Gastrocnemius medialis (tissue), 4 donors: ENCODE measurements around the gene HERPUD1. TPM values are rescaled to one million over a fixed set of nuclear protein-coding genes. Genes with fewer than 3 reads are reported as not detected.

Experiments used
- ATAC-seq, 2 donors: fragments of 150-250 bp; one replicate each; pipeline ENCODE4 v1.9.1; 2016
- DNase-seq, 2 donors: peaks; one replicate each; pipeline ENCODE4 v3.0.0-alpha.2; 2019
- H3K27ac ChIP-seq, 4 donors: fragments of 200-600 bp; sonication (generic); 1 replicate in 1 of 4; 2 replicates in 3 of 4; pipeline ENCODE4 v1.5.1; 2016 to 2018; ENCODE audit warnings: mild to moderate bottlenecking in 2 of 4, moderate library complexity in 1 of 4
- H3K27me3 ChIP-seq, 3 donors: fragments of 200-600 bp; sonication (generic) in 2 of 3; 1 replicate in 1 of 3; 2 replicates in 2 of 3; pipeline versions ENCODE4 v1.5.1 to v1.6.0; 2016 to 2019; ENCODE audit warnings: mild to moderate bottlenecking in 1 of 3, moderate library complexity in 1 of 3
- H3K36me3 ChIP-seq, 2 donors: fragments of 200-600 bp; sonication (generic) in 1 of 2; one replicate each; pipeline ENCODE4 v1.5.1; 2017 to 2018
- H3K4me1 ChIP-seq, 2 donors: fragments of 200-600 bp; sonication (generic) in 1 of 2; one replicate each; pipeline ENCODE4 v1.5.1; 2016 to 2017; ENCODE audit warnings: mild to moderate bottlenecking in 2 of 2
- H3K4me3 ChIP-seq, 4 donors: fragments of 200-600 bp; sonication (generic) in 3 of 4; 1 replicate in 1 of 4; 2 replicates in 3 of 4; pipeline ENCODE4 v1.5.1; 2016 to 2019; ENCODE audit warnings: mild to moderate bottlenecking in 2 of 4
- H3K9me3 ChIP-seq, 3 donors: fragments of 200-600 bp; sonication (generic) in 2 of 3; 1 replicate in 1 of 3; 2 replicates in 2 of 3; pipeline ENCODE4 v1.5.1; 2016 to 2019
- CTCF ChIP-seq, 5 experiments: fragments of 450-650 bp in 3 of 5; fragments of 200-600 bp in 2 of 5; sonication (generic) in 2 of 5; IDR thresholded peaks in 4 of 5; conservative IDR thresholded peaks in 1 of 5; 1 replicate in 4 of 5; 2 replicates in 1 of 5; pipeline ENCODE4 v1.5.1; 2016 to 2019; ENCODE audit warnings: antibody characterized with exemption in 5 of 5, mild to moderate bottlenecking in 3 of 5, moderate library complexity in 3 of 5
- POLR2A ChIP-seq, 2 donors: fragments of 450-650 bp; IDR thresholded peaks; one replicate each; pipeline ENCODE4 v1.6.1; 2017; ENCODE audit warnings: antibody characterized with exemption in 2 of 2, mild to moderate bottlenecking in 2 of 2, moderate library complexity in 2 of 2
- in situ Hi-C, 4 donors: fragments of 200-750 bp; cut with MboI; loops; one replicate each; pipeline versions ENCODE4 v1.15.0 to v1.8.0; 2017; ENCODE audit warnings: low sequenced_read_pairs in 4 of 4
- intact Hi-C: fragments of 100-400 bp; cut with DNase I; formaldehyde crosslinking; loops from one replicate; pipeline ENCODE4 v1.15.1; 2023; ENCODE audit warnings: low total_unique reads
- total RNA-seq, 4 donors: library from RNA; depleted of rRNA; stranded (reverse); fragments of >200 nt; gene quantifications; one replicate each; pipeline versions ENCODE4 v1.1.0 to v1.2.3, GENCODE V29; 2016

HERPUD1 gene
- total RNA-seq, 4 donors from 2014 or later = 110 to 281 (median 125) TPM

- in situ Hi-C loops (loop anchor here in 3 of 4 donors (10.0 kb wide), 2 partner anchors 78 to 88 kb away; partner anchors contain the start of gene SLC12A3 (in 2 of the 3)), intact Hi-C loops (no loop called here)
- Histone ChIP-seq H3K4me3 (no peak overlapping the region), H3K27ac (no peak overlapping the region), H3K4me1 (no peaks in the 10 kb centered on the region), H3K36me3 (no peaks in the 10 kb centered on the region), H3K9me3 (no peaks in the 10 kb centered on the region), H3K27me3 (no peaks in the 10 kb centered on the region)
- TF ChIP-seq POLR2A (IDR thresholded peaks at IDR 0.05) = no peak
- no peak for TF ChIP-seq CTCF (IDR thresholded peaks at IDR 0.05 in 4 of 5, conservative IDR thresholded peaks at IDR 0.05 in 1 of 5)
- ATAC-seq (no peak), DNase-seq (no peak)
Observed at GRCh38 chr16:56953006-56953405, 21.1 kb downstream of the HERPUD1 start.

- H3K36me3 ChIP-seq = no peaks in the 10 kb centered on the region
- H3K4me1 ChIP-seq = no peaks in the 10 kb centered on the region
- TF ChIP-seq CTCF (IDR thresholded peaks at IDR 0.05 in 4 of 5, conservative IDR thresholded peaks at IDR 0.05 in 1 of 5) (no peak), POLR2A (IDR thresholded peaks at IDR 0.05) (no peak)
- DNase-seq = no peak
- no peak overlapping the region for H3K4me3 ChIP-seq
- no peak overlapping the region for H3K27ac ChIP-seq
- intact Hi-C loops = no loop called here
- H3K9me3 ChIP-seq = no peaks in the 10 kb centered on the region
- ATAC-seq = no peak
- H3K27me3 ChIP-seq = no peaks in the 10 kb centered on the region
- in situ Hi-C loops = loop anchor here in 3 of 4 donors (10.0 kb wide), 2 partner anchors 81 to 91 kb away; partner anchors contain the start of gene SLC12A3 (in 2 of the 3)
Observed at GRCh38 chr16:56956076-56956475, 24.1 kb downstream of the HERPUD1 start.

- intact Hi-C loops = no loop called here
Observed at GRCh38 chr16:56956756-56957155, 24.8 kb downstream of the HERPUD1 start.

GRCh38 chr16:56960681-56961281, 28.8 kb downstream of the HERPUD1 start:
- no peak overlapping the region for H3K4me3 ChIP-seq
- H3K36me3 ChIP-seq = no peaks in the 10 kb centered on the region
- TF ChIP-seq CTCF (IDR thresholded peaks at IDR 0.05 in 4 of 5, conservative IDR thresholded peaks at IDR 0.05 in 1 of 5) (no peak), POLR2A (IDR thresholded peaks at IDR 0.05) (no peak)
- peaks cover 0 to 10% of the 10 kb centered on the region in 2 donors for H3K4me1 ChIP-seq
- no peak overlapping the region for H3K27ac ChIP-seq
- ATAC-seq (no peak), DNase-seq (no peak)
- no peaks in the 10 kb centered on the region for H3K27me3 ChIP-seq
- no peaks in the 10 kb centered on the region for H3K9me3 ChIP-seq
- in situ Hi-C loops (no loop called here), intact Hi-C loops (no loop called here)

More at GRCh38 chr16:56956756-56957155, 24.8 kb downstream of the HERPUD1 start:
- peaks cover 0 to 6% of the 10 kb centered on the region in 2 donors for H3K4me1 ChIP-seq
- no peak for TF ChIP-seq CTCF (IDR thresholded peaks at IDR 0.05 in 4 of 5, conservative IDR thresholded peaks at IDR 0.05 in 1 of 5)
- no peak for TF ChIP-seq POLR2A (IDR thresholded peaks at IDR 0.05)
- no peaks in the 10 kb centered on the region for H3K27me3 ChIP-seq
- DNase-seq = no peak
- H3K27ac ChIP-seq = no peak overlapping the region
- in situ Hi-C loops = loop anchor here in 3 of 4 donors (10.0 kb wide), 2 partner anchors 82 to 92 kb away; partner anchors contain the start of gene SLC12A3 (in 2 of the 3)
- no peaks in the 10 kb centered on the region for H3K9me3 ChIP-seq
- no peak overlapping the region for H3K4me3 ChIP-seq
- H3K36me3 ChIP-seq = no peaks in the 10 kb centered on the region
- ATAC-seq = no peak
